K562 (cell line): ENCODE data around the gene MORC4.

Experiments
- CHD4 ChIP-seq: fragments of 200-600 bp; sonication (generic); IDR thresholded peaks from 3 replicates; pipeline ENCODE4 v1.6.1; 2012; ENCODE audit warnings: low read depth, mild to moderate bottlenecking, mixed read lengths, low read length, inconsistent platforms; ENCODE audit not compliant: insufficient read depth, insufficient replicate concordance, poor library complexity, severe bottlenecking
- EP300 ChIP-seq: IDR thresholded peaks from 2 replicates; pipeline ENCODE4 v1.6.1; 2012; ENCODE audit warnings: low read length, improper control_type of control experiment
- EZH2 ChIP-seq: IDR thresholded peaks from 2 replicates; pipeline ENCODE4 v1.6.1; 2012; ENCODE audit warnings: low read depth, mild to moderate bottlenecking, inconsistent platforms, low read length, borderline replicate concordance
- MYC ChIP-seq, 2 experiments: fragments of 250-450 bp in 1 of 2; sonication (Bioruptor Pico) in 1 of 2; IDR thresholded peaks; 2 replicates each; pipeline versions ENCODE4 v1.5.1 to v1.6.1; 2012 to 2021; ENCODE audit warnings: low read depth in 2 of 2, borderline replicate concordance in 1 of 2, improper control_type of control experiment in 1 of 2, low read length in 1 of 2, mild to moderate bottlenecking in 1 of 2, moderate library complexity in 1 of 2
- PCBP2 ChIP-seq: fragments of 200-400 bp; formaldehyde crosslinking; IDR thresholded peaks from 2 replicates; pipeline ENCODE4 v1.6.1; 2018; ENCODE audit warnings: low read length, low read depth, mild to moderate bottlenecking, moderate library complexity; ENCODE audit not compliant: poor library complexity, severe bottlenecking
- SOX6 ChIP-seq: fragments of 450-650 bp; IDR thresholded peaks from 2 replicates; pipeline ENCODE4 v1.6.1; 2014; ENCODE audit warnings: mild to moderate bottlenecking
- SPI1 ChIP-seq: IDR thresholded peaks from 2 replicates; pipeline ENCODE4 v1.6.1; 2011; ENCODE audit warnings: low read depth, low read length, control low read depth, borderline replicate concordance
- TAF1 ChIP-seq: IDR thresholded peaks from 2 replicates; pipeline ENCODE4 v1.6.1; 2011; ENCODE audit warnings: mild to moderate bottlenecking, low read length, moderate library complexity; ENCODE audit not compliant: insufficient read depth, control insufficient read depth, severe bottlenecking; ENCODE audit errors: extremely low read depth
- ZBTB7A ChIP-seq: IDR thresholded peaks from 2 replicates; pipeline ENCODE4 v1.6.1; 2011; ENCODE audit warnings: low read depth, mild to moderate bottlenecking, low read length, moderate library complexity, borderline replicate concordance; ENCODE audit not compliant: control insufficient read depth
- TF ChIP-seq, protein P1 (sequence below), 3 experiments: IDR thresholded peaks in 2 of 3; conservative IDR thresholded peaks in 1 of 3; 2 replicates each; pipeline ENCODE4 v1.5.1; 2011 to 2012; ENCODE audit warnings: low read length in 3 of 3, mild to moderate bottlenecking in 3 of 3, control low read depth in 2 of 3, improper control_type of control experiment in 1 of 3, inconsistent platforms in 1 of 3, low read depth in 1 of 3, mixed read lengths in 1 of 3, moderate library complexity in 1 of 3; ENCODE audit not compliant: insufficient read depth in 2 of 3
- TF ChIP-seq, protein P2 (sequence below), 3 experiments: fragments of 200-800 bp in 1 of 3; fragments of 250-450 bp in 1 of 3; fragments of 450-650 bp in 1 of 3; sonication (Bioruptor Pico) in 1 of 3; sonication (Bioruptor generic) in 1 of 3; formaldehyde crosslinking in 1 of 3; IDR thresholded peaks; 2 replicates each; pipeline versions ENCODE4 v1.6.1 to v1.8.0; 2016 to 2022; ENCODE audit warnings: mild to moderate bottlenecking in 2 of 3, missing genetic modification characterization in 2 of 3, missing compliant biosample characterization in 1 of 3, moderate library complexity in 1 of 3

DNA sequence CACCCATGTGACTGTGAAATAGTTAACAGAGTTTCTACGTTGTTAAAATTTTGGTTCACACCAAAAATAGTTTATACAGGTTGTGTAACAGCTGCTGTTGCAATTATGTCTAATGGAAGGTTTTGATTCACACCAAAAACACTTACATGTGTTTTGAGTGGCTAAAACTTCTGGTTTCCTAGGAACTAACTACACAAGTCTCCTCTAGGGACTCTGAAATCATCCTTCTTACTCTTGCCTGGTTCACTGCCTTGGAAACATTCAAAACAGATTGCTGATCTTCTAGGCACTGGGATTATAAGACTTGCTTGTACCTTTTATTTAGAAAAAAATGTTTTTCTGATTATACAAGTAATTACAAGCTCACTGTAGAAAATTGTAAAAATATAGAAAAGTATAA, 14.9 kb upstream of the MORC4 start:
- TF ChIP-seq, protein P1, sequence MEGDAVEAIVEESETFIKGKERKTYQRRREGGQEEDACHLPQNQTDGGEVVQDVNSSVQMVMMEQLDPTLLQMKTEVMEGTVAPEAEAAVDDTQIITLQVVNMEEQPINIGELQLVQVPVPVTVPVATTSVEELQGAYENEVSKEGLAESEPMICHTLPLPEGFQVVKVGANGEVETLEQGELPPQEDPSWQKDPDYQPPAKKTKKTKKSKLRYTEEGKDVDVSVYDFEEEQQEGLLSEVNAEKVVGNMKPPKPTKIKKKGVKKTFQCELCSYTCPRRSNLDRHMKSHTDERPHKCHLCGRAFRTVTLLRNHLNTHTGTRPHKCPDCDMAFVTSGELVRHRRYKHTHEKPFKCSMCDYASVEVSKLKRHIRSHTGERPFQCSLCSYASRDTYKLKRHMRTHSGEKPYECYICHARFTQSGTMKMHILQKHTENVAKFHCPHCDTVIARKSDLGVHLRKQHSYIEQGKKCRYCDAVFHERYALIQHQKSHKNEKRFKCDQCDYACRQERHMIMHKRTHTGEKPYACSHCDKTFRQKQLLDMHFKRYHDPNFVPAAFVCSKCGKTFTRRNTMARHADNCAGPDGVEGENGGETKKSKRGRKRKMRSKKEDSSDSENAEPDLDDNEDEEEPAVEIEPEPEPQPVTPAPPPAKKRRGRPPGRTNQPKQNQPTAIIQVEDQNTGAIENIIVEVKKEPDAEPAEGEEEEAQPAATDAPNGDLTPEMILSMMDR (IDR thresholded peaks at IDR 0.05 in 2 of 3, conservative IDR thresholded peaks at IDR 0.05 in 1 of 3; ENCODE audit: insufficient read depth in 2 of 3, low read depth in 1 of 3, low read length in 3 of 3): no peak
- TF ChIP-seq SPI1 (no peak), TAF1 (no peak), SOX6 (no peak), ZBTB7A (no peak), MYC (IDR thresholded peaks at IDR 0.05; ENCODE audit: low read depth, low read length) (no peak), MYC (CRISPR knock-in tag; IDR thresholded peaks at IDR 0.05; ENCODE audit: borderline replicate concordance, low read depth) (no peak), PCBP2 (no peak), EZH2 (no peak), CHD4 (no peak), EP300 (no peak)
- TF ChIP-seq, protein P2, sequence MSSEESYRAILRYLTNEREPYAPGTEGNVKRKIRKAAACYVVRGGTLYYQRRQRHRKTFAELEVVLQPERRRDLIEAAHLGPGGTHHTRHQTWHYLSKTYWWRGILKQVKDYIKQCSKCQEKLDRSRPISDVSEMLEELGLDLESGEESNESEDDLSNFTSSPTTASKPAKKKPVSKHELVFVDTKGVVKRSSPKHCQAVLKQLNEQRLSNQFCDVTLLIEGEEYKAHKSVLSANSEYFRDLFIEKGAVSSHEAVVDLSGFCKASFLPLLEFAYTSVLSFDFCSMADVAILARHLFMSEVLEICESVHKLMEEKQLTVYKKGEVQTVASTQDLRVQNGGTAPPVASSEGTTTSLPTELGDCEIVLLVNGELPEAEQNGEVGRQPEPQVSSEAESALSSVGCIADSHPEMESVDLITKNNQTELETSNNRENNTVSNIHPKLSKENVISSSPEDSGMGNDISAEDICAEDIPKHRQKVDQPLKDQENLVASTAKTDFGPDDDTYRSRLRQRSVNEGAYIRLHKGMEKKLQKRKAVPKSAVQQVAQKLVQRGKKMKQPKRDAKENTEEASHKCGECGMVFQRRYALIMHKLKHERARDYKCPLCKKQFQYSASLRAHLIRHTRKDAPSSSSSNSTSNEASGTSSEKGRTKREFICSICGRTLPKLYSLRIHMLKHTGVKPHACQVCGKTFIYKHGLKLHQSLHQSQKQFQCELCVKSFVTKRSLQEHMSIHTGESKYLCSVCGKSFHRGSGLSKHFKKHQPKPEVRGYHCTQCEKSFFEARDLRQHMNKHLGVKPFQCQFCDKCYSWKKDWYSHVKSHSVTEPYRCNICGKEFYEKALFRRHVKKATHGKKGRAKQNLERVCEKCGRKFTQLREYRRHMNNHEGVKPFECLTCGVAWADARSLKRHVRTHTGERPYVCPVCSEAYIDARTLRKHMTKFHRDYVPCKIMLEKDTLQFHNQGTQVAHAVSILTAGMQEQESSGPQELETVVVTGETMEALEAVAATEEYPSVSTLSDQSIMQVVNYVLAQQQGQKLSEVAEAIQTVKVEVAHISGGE (CRISPR knock-in tag; IDR thresholded peaks at IDR 0.05): no peak
